Measurements from ENCODE around the gene QRICH2.

Gene QRICH2, protein sequence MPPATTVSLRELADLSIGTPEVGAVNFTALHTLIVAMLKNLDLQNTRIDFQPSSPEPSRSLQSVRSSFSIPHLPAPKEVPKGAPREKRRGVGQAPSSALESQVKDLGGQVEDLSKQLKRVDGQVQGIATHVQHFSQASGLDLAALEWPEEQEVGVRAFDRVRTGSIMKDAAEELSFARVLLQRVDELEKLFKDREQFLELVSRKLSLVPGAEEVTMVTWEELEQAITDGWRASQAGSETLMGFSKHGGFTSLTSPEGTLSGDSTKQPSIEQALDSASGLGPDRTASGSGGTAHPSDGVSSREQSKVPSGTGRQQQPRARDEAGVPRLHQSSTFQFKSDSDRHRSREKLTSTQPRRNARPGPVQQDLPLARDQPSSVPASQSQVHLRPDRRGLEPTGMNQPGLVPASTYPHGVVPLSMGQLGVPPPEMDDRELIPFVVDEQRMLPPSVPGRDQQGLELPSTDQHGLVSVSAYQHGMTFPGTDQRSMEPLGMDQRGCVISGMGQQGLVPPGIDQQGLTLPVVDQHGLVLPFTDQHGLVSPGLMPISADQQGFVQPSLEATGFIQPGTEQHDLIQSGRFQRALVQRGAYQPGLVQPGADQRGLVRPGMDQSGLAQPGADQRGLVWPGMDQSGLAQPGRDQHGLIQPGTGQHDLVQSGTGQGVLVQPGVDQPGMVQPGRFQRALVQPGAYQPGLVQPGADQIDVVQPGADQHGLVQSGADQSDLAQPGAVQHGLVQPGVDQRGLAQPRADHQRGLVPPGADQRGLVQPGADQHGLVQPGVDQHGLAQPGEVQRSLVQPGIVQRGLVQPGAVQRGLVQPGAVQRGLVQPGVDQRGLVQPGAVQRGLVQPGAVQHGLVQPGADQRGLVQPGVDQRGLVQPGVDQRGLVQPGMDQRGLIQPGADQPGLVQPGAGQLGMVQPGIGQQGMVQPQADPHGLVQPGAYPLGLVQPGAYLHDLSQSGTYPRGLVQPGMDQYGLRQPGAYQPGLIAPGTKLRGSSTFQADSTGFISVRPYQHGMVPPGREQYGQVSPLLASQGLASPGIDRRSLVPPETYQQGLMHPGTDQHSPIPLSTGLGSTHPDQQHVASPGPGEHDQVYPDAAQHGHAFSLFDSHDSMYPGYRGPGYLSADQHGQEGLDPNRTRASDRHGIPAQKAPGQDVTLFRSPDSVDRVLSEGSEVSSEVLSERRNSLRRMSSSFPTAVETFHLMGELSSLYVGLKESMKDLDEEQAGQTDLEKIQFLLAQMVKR (N-terminal part only)

DNA sequence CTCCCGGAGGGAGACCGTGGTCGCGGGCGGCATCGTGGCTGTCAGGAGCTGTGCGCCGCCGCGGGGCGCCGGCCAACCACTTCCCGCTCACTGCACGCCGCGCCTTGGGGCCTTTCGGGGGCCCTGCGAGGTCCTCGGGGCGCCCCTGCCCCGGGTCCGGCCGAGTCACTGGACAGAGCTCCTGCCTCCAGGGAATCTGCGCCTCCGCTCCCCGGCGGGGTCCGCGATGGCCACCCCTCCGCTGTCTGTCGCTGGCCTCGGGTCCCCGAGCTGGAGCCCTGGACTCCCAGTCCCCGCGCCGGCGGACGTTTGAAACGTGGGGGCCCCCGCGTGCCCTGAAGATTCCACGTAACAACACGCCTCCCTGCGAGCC is at the start of gene QRICH2:
Gene QRICH2, minus strand, starts transcription at position 311 of the 373 bp plus-strand sequence. Its CDS starts 278 bp downstream, at position 33.
- Histone ChIP-seq H3K27ac (ENCODE audit: low read depth, low read length) (no peak within 1 kb of the TSS), H3K4me3 (ENCODE audit: low read depth, low read length) (no peak within 1 kb of the TSS), H3K4me1 (ENCODE audit: control insufficient read depth, insufficient read depth, low read length) (no peaks in the 10 kb centered on the region), H3K9ac (ENCODE audit: low read length) (no peak within 1 kb of the TSS), H3K27me3 (ENCODE audit: control insufficient read depth, insufficient read depth, low read length) (no peaks in the 10 kb centered on the region), H3K9me3 (ENCODE audit: control insufficient read depth, insufficient read depth, low read depth, low read length) (no peaks in the 10 kb centered on the region), H3K36me3 (ENCODE audit: control insufficient read depth, insufficient read depth, low read length) (peaks cover 22% of the 10 kb centered on the region)

DNA sequence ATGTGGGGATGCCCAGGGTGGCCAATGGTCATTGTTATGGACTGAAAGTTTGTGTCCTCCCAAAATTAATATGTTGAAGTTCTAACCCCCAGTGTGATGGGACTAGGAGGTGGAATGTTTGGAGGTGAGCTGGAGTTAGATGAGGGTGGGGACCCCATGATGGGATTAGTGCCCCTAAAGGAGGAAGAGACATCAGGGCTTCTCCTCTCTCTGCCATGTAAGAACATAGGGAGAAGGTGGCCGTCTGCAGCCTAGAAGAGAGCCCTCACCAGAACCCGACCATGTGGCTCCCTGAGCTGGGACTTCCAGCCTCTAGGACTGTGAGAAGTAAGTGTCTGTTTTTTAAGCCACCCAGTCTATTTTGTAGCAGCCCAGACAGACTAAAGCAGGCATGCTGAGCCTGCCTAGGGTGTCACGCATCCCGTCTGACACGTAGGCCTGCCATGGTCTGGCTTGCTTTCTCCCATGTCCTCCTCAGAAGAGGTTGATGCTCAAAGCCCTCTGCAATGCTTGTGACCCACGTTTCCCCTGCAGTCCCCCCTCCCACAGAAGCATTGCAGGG is 49.6 kb upstream of the QRICH2 start:
- Histone ChIP-seq H3K9ac (ENCODE audit: low read length) (no peak overlapping the region), H3K36me3 (ENCODE audit: control insufficient read depth, insufficient read depth, low read length) (no peaks in the 10 kb centered on the region), H3K27me3 (ENCODE audit: control insufficient read depth, insufficient read depth, low read length) (no peaks in the 10 kb centered on the region; the same call in 1 of the 2 replicates), H3K9me3 (ENCODE audit: control insufficient read depth, insufficient read depth, low read depth, low read length) (no peaks in the 10 kb centered on the region), H3K4me1 (ENCODE audit: control insufficient read depth, insufficient read depth, low read length) (peaks cover 8% of the 10 kb centered on the region; the same call in 1 of the 2 replicates), H3K4me3 (ENCODE audit: low read depth, low read length) (no peak overlapping the region), H3K27ac (ENCODE audit: low read depth, low read length) (no peak overlapping the region)

DNA sequence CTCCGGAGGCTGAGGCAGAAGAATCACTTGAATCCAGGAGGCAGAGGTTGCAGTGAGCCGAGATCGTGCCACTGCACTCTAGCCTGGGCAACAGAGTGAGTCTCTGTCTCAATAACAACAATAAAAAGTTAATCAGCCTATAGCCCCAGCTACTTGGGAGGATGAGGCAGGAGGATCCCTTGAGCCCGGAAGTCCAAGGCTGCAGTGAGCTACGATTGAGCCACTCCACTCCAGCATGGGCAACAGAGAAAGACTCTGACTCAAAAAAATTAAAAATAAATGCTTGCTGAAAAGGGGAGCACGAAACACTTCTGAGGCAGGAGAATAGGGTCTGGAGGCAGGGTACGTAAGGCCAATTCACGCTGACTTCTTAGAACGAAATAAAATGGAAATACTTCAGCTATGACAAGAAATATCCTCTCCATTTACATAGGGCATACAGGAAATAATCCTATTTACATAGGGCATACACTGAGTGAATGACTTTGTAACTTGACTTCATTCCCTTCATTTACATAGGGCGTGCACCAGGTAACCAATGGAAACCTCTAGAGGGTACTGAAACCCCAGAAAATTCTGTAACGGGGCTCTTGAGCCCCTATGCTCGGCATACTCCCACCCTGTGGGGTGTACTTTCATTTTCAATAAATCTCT is 48.9 kb upstream of the QRICH2 start:
- Histone ChIP-seq H3K9ac (ENCODE audit: low read length) (no peak overlapping the region), H3K36me3 (ENCODE audit: control insufficient read depth, insufficient read depth, low read length) (no peaks in the 10 kb centered on the region), H3K4me1 (ENCODE audit: control insufficient read depth, insufficient read depth, low read length) (peaks cover 10% of the 10 kb centered on the region; the same call in 1 of the 2 replicates), H3K27me3 (ENCODE audit: control insufficient read depth, insufficient read depth, low read length) (no peaks in the 10 kb centered on the region; the same call in 1 of the 2 replicates), H3K4me3 (ENCODE audit: low read depth, low read length) (no peak overlapping the region), H3K27ac (ENCODE audit: low read depth, low read length) (no peak overlapping the region), H3K9me3 (ENCODE audit: control insufficient read depth, insufficient read depth, low read depth, low read length) (no peaks in the 10 kb centered on the region)

DNA sequence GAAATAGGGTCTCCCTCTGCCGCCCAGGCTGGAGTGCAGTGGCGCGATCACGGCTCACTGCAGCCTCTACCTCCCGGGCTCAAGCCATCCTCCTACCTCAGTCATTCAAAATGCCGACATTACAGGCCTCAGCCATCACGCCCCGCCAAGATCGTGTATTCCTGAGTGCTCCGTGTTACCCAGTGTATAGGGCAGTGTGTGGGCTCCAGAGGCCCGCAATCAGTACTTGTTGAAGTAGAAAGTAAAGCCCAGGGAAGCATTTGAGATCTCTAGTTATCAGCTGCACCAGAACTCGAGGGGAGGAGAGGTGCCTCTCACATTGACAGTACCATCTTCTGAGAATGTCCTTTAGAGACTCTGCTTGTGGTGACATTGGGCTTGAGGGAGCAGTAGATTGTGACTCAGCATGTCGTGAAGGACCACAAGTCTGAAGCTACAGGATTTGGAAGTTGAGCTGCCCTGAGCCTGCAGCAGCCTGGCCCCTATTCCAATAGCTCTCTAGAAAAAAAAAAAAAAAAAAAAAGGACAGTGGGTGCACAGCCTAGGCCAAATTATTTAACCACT is 46.8 kb upstream of the QRICH2 start:
- peaks cover 10% of the 10 kb centered on the region; the same call in 1 of the 2 replicates for H3K4me1 ChIP-seq (ENCODE audit: control insufficient read depth, insufficient read depth, low read length)
- no peaks in the 10 kb centered on the region for H3K9me3 ChIP-seq (ENCODE audit: control insufficient read depth, insufficient read depth, low read depth, low read length)
- peak overlapping the region; percentile 22 for H3K9ac ChIP-seq (ENCODE audit: low read length)
- no peak overlapping the region for H3K27ac ChIP-seq (ENCODE audit: low read depth, low read length)
- no peak overlapping the region for H3K4me3 ChIP-seq (ENCODE audit: low read depth, low read length)
- no peaks in the 10 kb centered on the region for H3K36me3 ChIP-seq (ENCODE audit: control insufficient read depth, insufficient read depth, low read length)
- no peaks in the 10 kb centered on the region; the same call in 1 of the 2 replicates for H3K27me3 ChIP-seq (ENCODE audit: control insufficient read depth, insufficient read depth, low read length)

DNA sequence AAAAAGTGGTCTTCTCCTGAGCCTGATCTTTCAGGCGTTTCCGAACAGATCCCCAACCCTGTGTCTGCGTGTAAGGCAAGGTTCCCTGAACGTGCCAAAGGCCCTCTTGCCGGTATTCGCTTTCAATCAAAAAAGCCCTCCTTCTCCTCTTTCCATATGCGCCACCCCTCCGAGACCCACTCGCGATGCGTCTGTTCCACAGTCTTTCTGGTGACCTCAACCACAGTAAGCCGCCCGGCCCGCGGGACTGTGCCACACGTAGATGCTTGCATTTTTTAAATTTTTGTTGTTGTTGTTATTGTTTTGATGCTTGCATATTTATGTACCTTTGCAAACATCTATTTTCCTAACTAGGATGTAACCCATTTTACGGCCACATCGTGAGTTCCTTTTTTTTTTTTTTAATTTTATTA is 46.2 kb upstream of the QRICH2 start:
- Histone ChIP-seq H3K27me3 (ENCODE audit: control insufficient read depth, insufficient read depth, low read length) (no peaks in the 10 kb centered on the region; the same call in 1 of the 2 replicates), H3K36me3 (ENCODE audit: control insufficient read depth, insufficient read depth, low read length) (no peaks in the 10 kb centered on the region), H3K27ac (ENCODE audit: low read depth, low read length) (peak overlapping the region; percentile 100), H3K4me3 (ENCODE audit: low read depth, low read length) (peak overlapping the region; percentile 91), H3K4me1 (ENCODE audit: control insufficient read depth, insufficient read depth, low read length) (peaks cover 10% of the 10 kb centered on the region; the same call in 1 of the 2 replicates), H3K9me3 (ENCODE audit: control insufficient read depth, insufficient read depth, low read depth, low read length) (no peaks in the 10 kb centered on the region), H3K9ac (ENCODE audit: low read length) (peak overlapping the region; percentile 100)

DNA sequence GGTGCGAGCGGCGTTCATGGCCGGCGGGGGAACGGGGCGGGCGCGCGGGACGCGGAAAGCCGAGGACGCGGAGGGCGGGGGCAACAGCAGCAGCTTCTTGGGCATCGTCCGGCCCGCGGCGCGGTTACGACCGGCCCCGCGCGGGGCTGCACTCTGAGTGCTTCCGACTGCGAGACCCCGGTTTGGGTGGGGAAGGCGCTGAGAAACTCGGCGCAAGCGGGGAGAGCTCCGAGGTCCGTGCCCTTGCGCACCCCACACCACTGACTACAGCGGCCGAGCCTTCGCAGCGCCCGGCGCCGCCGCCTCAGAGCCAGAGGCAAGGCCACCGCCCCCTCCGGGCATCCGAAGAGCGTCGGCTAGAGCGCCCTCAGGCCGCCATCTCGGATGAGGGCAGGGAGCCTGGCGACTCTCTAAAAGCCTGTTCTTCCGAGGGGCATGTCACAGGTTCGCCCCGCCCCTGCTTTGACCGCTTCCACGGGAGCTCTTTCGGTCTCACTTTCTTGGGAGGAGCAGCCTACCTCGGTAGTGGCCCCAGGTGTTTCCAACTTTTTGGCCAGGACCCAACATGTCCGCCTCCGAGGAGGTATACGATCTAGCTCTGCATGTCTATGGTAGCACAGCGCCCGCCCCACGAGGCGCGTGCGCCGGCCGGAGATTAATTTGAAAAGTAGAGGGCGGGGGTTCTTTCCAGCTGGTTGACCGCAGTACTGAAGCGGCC is 45.7 kb upstream of the QRICH2 start, which contains the start of gene PRPSAP1:
Gene PRPSAP1, minus strand, starts transcription at position 318 of the 718 bp plus-strand sequence. Its CDS starts 213 bp downstream, at position 105.
- Histone ChIP-seq H3K36me3 (ENCODE audit: control insufficient read depth, insufficient read depth, low read length) (no peaks in the 10 kb centered on the region), H3K27me3 (ENCODE audit: control insufficient read depth, insufficient read depth, low read length) (no peaks in the 10 kb centered on the region; the same call in 1 of the 2 replicates), H3K4me1 (ENCODE audit: control insufficient read depth, insufficient read depth, low read length) (peaks cover 10% of the 10 kb centered on the region; the same call in 1 of the 2 replicates), H3K9ac (ENCODE audit: low read length) (peak within 1 kb of the TSS; percentile 100), H3K27ac (ENCODE audit: low read depth, low read length) (peak within 1 kb of the TSS; percentile 100), H3K9me3 (ENCODE audit: control insufficient read depth, insufficient read depth, low read depth, low read length) (no peaks in the 10 kb centered on the region), H3K4me3 (ENCODE audit: low read depth, low read length) (peak within 1 kb of the TSS; percentile 91)

DNA sequence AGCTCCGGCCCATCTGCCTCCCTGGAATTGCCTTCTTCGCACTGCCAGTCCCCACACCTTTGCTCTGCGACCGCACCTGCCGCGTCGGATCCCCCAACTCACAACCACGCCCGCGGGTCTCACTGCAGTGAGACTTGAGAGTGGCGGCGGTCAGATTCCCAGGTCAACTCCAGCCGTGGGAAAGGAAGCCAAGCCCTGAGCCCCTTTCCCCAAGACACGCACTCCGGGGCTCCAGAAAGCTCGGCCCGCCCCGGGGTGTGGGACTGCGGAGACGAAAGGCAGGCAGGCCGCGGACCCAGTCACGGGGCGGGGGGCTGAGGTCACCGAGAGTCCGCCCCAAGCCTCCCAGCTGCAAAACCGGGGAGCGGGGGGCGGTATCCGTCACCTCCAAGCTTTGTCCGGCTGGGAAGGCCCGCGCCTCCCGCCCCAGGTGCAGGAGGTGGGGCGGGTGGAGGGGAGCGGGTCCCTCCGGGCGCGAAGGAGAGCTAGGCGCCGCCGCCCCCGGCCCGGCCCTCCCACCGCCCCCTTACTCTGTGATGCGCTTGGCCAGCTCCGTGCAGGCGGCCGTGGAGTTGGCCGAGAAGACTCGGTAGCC is 45.0 kb upstream of the QRICH2 start:
- Histone ChIP-seq H3K9me3 (ENCODE audit: control insufficient read depth, insufficient read depth, low read depth, low read length) (no peaks in the 10 kb centered on the region), H3K4me3 (ENCODE audit: low read depth, low read length) (peak overlapping the region; percentile 91), H3K36me3 (ENCODE audit: control insufficient read depth, insufficient read depth, low read length) (no peaks in the 10 kb centered on the region), H3K27me3 (ENCODE audit: control insufficient read depth, insufficient read depth, low read length) (no peaks in the 10 kb centered on the region; the same call in 1 of the 2 replicates), H3K4me1 (ENCODE audit: control insufficient read depth, insufficient read depth, low read length) (peaks cover 10% of the 10 kb centered on the region; the same call in 1 of the 2 replicates), H3K27ac (ENCODE audit: low read depth, low read length) (no peak overlapping the region), H3K9ac (ENCODE audit: low read length) (peak overlapping the region; percentile 100)

DNA sequence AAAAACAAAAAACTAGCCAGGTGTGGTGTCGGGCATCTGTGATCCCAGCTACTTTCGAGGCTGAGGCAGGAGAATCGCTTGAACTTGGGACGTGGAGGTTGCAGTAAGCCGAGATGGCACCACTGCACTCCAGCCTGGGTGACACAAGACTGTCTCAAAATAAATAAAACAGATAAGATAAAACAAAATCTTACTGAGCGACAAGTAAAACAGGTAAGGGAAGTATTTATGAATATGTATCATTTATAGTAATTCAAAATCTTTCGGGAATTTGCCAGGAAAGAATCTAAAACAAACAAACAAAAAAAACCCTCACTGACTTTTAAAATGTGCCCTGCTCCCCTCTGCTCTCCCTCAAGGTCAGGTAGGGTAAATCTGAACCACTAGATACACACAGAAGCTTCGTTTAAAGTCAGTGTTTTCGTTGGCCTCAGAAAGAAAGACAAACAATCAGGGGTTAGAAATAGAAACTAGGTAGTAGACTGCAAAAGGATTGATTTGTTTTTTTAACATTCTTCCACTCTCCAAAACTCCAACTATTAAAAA is 43.5 kb upstream of the QRICH2 start:
- no peak overlapping the region for H3K4me3 ChIP-seq (ENCODE audit: low read depth, low read length)

DNA sequence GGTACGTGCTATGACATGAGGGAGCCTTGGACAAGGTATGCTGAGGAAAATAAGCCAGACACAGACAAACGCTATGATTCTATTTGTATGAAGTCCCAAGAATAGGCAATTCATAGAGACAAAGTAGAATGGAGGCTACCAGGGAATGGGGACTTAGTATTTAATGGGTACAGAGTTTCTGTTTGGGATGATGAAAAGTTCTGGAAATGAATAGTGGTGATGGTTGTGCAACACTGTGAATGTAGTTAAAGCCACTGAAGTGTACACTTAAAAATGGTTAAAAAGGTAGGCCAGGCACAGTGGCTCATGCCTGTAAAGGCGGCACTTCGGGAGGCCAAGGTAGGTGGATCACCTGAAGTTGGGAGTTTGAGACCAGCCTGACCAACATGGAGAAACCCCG is 42.4 kb upstream of the QRICH2 start:
- peaks cover 22% of the 10 kb centered on the region for H3K36me3 ChIP-seq (ENCODE audit: control insufficient read depth, insufficient read depth, low read length)
- H3K27me3 ChIP-seq (ENCODE audit: control insufficient read depth, insufficient read depth, low read length) = no peaks in the 10 kb centered on the region; the same call in 1 of the 2 replicates
- no peak overlapping the region for H3K4me3 ChIP-seq (ENCODE audit: low read depth, low read length)
- H3K27ac ChIP-seq (ENCODE audit: low read depth, low read length) = no peak overlapping the region
- H3K9ac ChIP-seq (ENCODE audit: low read length) = no peak overlapping the region
- H3K4me1 ChIP-seq (ENCODE audit: control insufficient read depth, insufficient read depth, low read length) = peaks cover 10% of the 10 kb centered on the region; the same call in 1 of the 2 replicates
- no peaks in the 10 kb centered on the region for H3K9me3 ChIP-seq (ENCODE audit: control insufficient read depth, insufficient read depth, low read depth, low read length)

More for the DNA sequence above, 43.5 kb upstream of the QRICH2 start:
- H3K27me3 ChIP-seq (ENCODE audit: control insufficient read depth, insufficient read depth, low read length) = no peaks in the 10 kb centered on the region; the same call in 1 of the 2 replicates
- no peak overlapping the region for H3K27ac ChIP-seq (ENCODE audit: low read depth, low read length)
- peaks cover 10% of the 10 kb centered on the region for H3K36me3 ChIP-seq (ENCODE audit: control insufficient read depth, insufficient read depth, low read length)
- no peak overlapping the region for H3K9ac ChIP-seq (ENCODE audit: low read length)
- no peaks in the 10 kb centered on the region for H3K9me3 ChIP-seq (ENCODE audit: control insufficient read depth, insufficient read depth, low read depth, low read length)
- peaks cover 10% of the 10 kb centered on the region; the same call in 1 of the 2 replicates for H3K4me1 ChIP-seq (ENCODE audit: control insufficient read depth, insufficient read depth, low read length)

Data from HUES6 (cell line).